Right kidney (tissue), 1 donor: ENCODE results near the gene WWC1.

Experiments
- DNase-seq: peaks from one replicate; pipeline ENCODE4 v3.0.0-alpha.2; 2016

The WWC1 gene

GRCh38 chr5:168486136-168486879 lies 194.9 kb downstream of the WWC1 start, which contains the start of gene RARS1:
Gene RARS1, plus strand, starts transcription at chr5:168486471. Its CDS starts 28 bp downstream, at chr5:168486499.
- peak; percentile 80 for DNase-seq

GRCh38 chr5:168489059-168489458 lies 197.6 kb downstream of the WWC1 start:
- no peak for DNase-seq

GRCh38 chr5:168494057-168494555 lies 202.7 kb downstream of the WWC1 start:
- DNase-seq: no peak

- no peak for DNase-seq
Measured at GRCh38 chr5:168502563-168503237, 211.3 kb downstream of the WWC1 start.

GRCh38 chr5:168513861-168514428 lies 222.5 kb downstream of the WWC1 start:
- no peak for DNase-seq
